ENCODE data around the gene EGF. TPM values are rescaled to one million over a fixed set of nuclear protein-coding genes. Genes with fewer than 3 reads are reported as not detected.
"Not testable (repeated sequence)": the region's sequence is repeated elsewhere in the genome, so short reads cannot be mapped to it uniquely, and the experiment has no call there.

Gene EGF
- total RNA-seq, 1 donor from 2014 or later: under 0.01 TPM

GRCh38 chr4:109913596-109914241 lies 1.0 kb downstream of the EGF start:
- DNase-seq (ENCODE audit: low spot score in 2 of 2) (no peak), FAIRE-seq (no peak)

GRCh38 chr4:109914322-109914721 lies 1.6 kb downstream of the EGF start:
- no peak for FAIRE-seq
- DNase-seq (ENCODE audit: low spot score in 2 of 2): no peak

GRCh38 chr4:109915385-109916026 lies 2.8 kb downstream of the EGF start:
- FAIRE-seq (no peak), DNase-seq (ENCODE audit: low spot score in 2 of 2) (no peak)

- FAIRE-seq (no peak), DNase-seq (ENCODE audit: low spot score in 2 of 2) (no peak)
Measured at GRCh38 chr4:109916027-109916409, 3.3 kb downstream of the EGF start.

- DNase-seq (ENCODE audit: low spot score in 2 of 2) (no peak), FAIRE-seq (no peak)
Measured at GRCh38 chr4:109921384-109921808, 8.7 kb downstream of the EGF start.

- no peak for FAIRE-seq
Measured at GRCh38 chr4:109925396-109925795, 12.7 kb downstream of the EGF start.

GRCh38 chr4:109928327-109929045 lies 15.8 kb downstream of the EGF start:
- FAIRE-seq (no peak), DNase-seq (ENCODE audit: low spot score in 2 of 2) (no peak)

More at GRCh38 chr4:109925396-109925795, 12.7 kb downstream of the EGF start:
- DNase-seq (ENCODE audit: low spot score in 2 of 2): no peak

GRCh38 chr4:109930464-109930863 lies 17.8 kb downstream of the EGF start:
- no peak for FAIRE-seq

GRCh38 chr4:109930872-109931271 lies 18.2 kb downstream of the EGF start:
- DNase-seq (ENCODE audit: low spot score in 2 of 2) (no peak), FAIRE-seq (no peak)

More at GRCh38 chr4:109930464-109930863, 17.8 kb downstream of the EGF start:
- DNase-seq (ENCODE audit: low spot score in 2 of 2): no peak

GRCh38 chr4:109931318-109931717 lies 18.6 kb downstream of the EGF start:
- no peak for DNase-seq (ENCODE audit: low spot score in 2 of 2)
- FAIRE-seq: no peak

- not testable (repeated sequence) for FAIRE-seq; DNase-seq (ENCODE audit: low spot score in 2 of 2)
Measured at GRCh38 chr4:109937352-109937751, 24.7 kb downstream of the EGF start.

GRCh38 chr4:109939190-109939589 lies 26.5 kb downstream of the EGF start:
- FAIRE-seq (no peak), DNase-seq (ENCODE audit: low spot score in 2 of 2) (no peak)

GRCh38 chr4:109942292-109942926 lies 29.7 kb downstream of the EGF start:
- FAIRE-seq (no peak), DNase-seq (ENCODE audit: low spot score in 2 of 2) (no peak)

- no peak for FAIRE-seq
Measured at GRCh38 chr4:109943745-109944144, 31.1 kb downstream of the EGF start.

GRCh38 chr4:109944591-109944990 lies 31.9 kb downstream of the EGF start:
- DNase-seq (ENCODE audit: low spot score in 2 of 2) (no peak), FAIRE-seq (no peak)

More at GRCh38 chr4:109943745-109944144, 31.1 kb downstream of the EGF start:
- DNase-seq (ENCODE audit: low spot score in 2 of 2): no peak

GRCh38 chr4:109945056-109945455 lies 32.4 kb downstream of the EGF start:
- FAIRE-seq: no peak
- DNase-seq (ENCODE audit: low spot score in 2 of 2): no peak

GRCh38 chr4:109946120-109946519 lies 33.4 kb downstream of the EGF start:
- no peak for FAIRE-seq
- DNase-seq (ENCODE audit: low spot score in 2 of 2): no peak

GRCh38 chr4:109947457-109947856 lies 34.8 kb downstream of the EGF start:
- FAIRE-seq (no peak), DNase-seq (ENCODE audit: low spot score in 2 of 2) (no peak)

- DNase-seq (ENCODE audit: low spot score in 2 of 2): no peak
- no peak for FAIRE-seq
Measured at GRCh38 chr4:109947918-109948317, 35.2 kb downstream of the EGF start.

- DNase-seq (ENCODE audit: low spot score in 2 of 2); FAIRE-seq: not testable (repeated sequence)
Measured at GRCh38 chr4:109949099-109949718, 36.5 kb downstream of the EGF start.

- FAIRE-seq: no peak
- DNase-seq (ENCODE audit: low spot score in 2 of 2): no peak
Measured at GRCh38 chr4:109952612-109953011, 39.9 kb downstream of the EGF start.

Data from frontal cortex (tissue), 4 donors.